Effector memory CD8-positive, alpha-beta T cell (primary cell): ENCODE measurements around the gene ZNF839.
"Not testable (repeated sequence)": the region's sequence is repeated elsewhere in the genome, so short reads cannot be mapped to it uniquely, and the experiment has no call there.

ENCODE experiments used
- ATAC-seq: fragments of 150-1000 bp; cut with Tn5 transposase; replicated peaks from 2 replicates; pipeline ENCODE4 v1.10.0; 2021; ENCODE audit warnings: mild to moderate bottlenecking, moderate library complexity
- DNase-seq, 3 experiments: peaks; one replicate each; pipeline ENCODE4 v3.0.0; 2021
- H3K27ac Mint-ChIP-seq, 2 donors: one replicate each; pipeline ENCODE4 v1.8.0; 2022; ENCODE audit warnings: mild to moderate bottlenecking in 2 of 2, mixed read lengths in 2 of 2, moderate library complexity in 2 of 2
- H3K27me3 Mint-ChIP-seq, 2 donors: one replicate each; pipeline ENCODE4 v1.8.0; 2022; ENCODE audit warnings: mixed read lengths in 2 of 2
- H3K36me3 Mint-ChIP-seq: one replicate; pipeline ENCODE4 v1.8.0; 2022; ENCODE audit warnings: mild to moderate bottlenecking, moderate library complexity, mixed read lengths; ENCODE audit not compliant: insufficient read depth
- H3K4me1 Mint-ChIP-seq, 2 donors: one replicate each; pipeline ENCODE4 v1.8.0; 2022; ENCODE audit warnings: low read depth in 2 of 2, mixed read lengths in 2 of 2
- H3K4me3 Mint-ChIP-seq, 2 donors: one replicate each; pipeline ENCODE4 v1.8.0; 2022; ENCODE audit warnings: mild to moderate bottlenecking in 2 of 2, mixed read lengths in 2 of 2, moderate library complexity in 2 of 2
- H3K9me3 Mint-ChIP-seq, 2 donors: one replicate each; pipeline ENCODE4 v1.8.0; 2022; ENCODE audit warnings: mixed read lengths in 2 of 2

ZNF839 gene

DNA sequence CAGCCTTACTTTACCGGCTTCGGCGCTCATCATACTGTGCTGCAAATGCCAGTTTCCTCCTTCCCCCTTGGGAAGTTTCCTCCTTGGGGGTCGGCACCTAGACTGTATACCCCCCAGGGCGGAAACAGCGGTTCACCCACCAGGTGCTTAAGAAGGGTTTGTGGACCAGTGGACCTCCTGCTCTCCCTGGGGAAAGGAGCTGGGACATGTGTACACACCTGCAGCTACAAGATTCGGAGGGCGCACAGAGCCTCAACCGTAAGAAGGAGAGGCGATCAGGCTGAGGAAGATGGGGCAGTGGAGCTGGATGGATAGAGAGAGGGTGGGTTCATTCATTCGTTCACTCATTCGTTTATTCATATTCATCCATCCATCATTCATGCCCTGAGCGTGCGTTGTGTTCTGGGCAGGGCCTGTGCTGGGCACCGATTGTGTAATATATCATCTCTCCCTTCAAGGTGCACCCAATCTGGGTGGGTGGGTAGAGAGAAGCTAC is 717 bp upstream of the ZNF839 start:
- DNase-seq (no peak), ATAC-seq (no peak)
- Mint-ChIP-seq H3K4me3 (peak overlapping the region; percentile 94 to 97), H3K27ac (peak overlapping the region; percentile 100), H3K27me3 (no peaks in the 10 kb centered on the region), H3K9me3 (peaks cover 0 to 4% of the 10 kb centered on the region in 2 donors), H3K36me3 (peaks cover 45% of the 10 kb centered on the region), H3K4me1 (peaks cover 36 to 43% of the 10 kb centered on the region in 2 donors)

DNA sequence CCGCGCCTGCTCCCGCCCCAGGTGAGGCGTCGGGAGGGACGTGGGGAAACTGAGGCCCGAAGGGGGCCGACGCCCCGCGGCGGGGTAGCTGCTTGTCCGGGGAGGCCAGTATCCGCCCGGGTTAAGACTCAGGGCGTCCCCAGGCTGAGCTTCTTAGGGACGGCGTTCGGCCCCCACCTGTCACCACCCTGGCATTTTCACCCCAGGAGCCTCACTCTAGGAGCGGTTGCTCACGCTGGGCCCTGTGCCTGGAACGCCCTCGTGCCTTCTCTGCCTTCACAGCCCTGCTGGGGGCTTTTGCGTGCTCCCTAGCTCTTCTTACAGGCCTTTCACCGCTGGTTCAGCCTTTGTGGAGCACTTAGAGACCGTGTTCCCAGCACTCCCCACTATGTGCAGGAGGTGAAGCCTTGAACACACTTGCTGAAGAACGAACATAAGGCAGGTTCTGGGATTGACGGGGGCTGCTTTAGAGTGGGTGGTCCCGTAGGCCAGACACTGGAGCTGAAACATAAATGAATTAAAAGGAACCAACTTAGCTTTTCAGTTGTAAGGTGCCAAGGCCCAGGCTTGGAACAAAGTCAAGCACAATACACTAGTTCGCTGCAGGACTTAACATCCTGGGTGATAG is 601 bp downstream of the ZNF839 start:
- Mint-ChIP-seq H3K27me3 (no peaks in the 10 kb centered on the region), H3K4me3 (peak overlapping the region; percentile 94 to 97), H3K36me3 (peaks cover 41% of the 10 kb centered on the region), H3K9me3 (peaks cover 0 to 4% of the 10 kb centered on the region in 2 donors), H3K4me1 (peaks cover 26 to 30% of the 10 kb centered on the region in 2 donors), H3K27ac (peak overlapping the region; percentile 100)
- DNase-seq (peak; percentile 32 to 46 (median 36)), ATAC-seq (peak; percentile 43)

DNA sequence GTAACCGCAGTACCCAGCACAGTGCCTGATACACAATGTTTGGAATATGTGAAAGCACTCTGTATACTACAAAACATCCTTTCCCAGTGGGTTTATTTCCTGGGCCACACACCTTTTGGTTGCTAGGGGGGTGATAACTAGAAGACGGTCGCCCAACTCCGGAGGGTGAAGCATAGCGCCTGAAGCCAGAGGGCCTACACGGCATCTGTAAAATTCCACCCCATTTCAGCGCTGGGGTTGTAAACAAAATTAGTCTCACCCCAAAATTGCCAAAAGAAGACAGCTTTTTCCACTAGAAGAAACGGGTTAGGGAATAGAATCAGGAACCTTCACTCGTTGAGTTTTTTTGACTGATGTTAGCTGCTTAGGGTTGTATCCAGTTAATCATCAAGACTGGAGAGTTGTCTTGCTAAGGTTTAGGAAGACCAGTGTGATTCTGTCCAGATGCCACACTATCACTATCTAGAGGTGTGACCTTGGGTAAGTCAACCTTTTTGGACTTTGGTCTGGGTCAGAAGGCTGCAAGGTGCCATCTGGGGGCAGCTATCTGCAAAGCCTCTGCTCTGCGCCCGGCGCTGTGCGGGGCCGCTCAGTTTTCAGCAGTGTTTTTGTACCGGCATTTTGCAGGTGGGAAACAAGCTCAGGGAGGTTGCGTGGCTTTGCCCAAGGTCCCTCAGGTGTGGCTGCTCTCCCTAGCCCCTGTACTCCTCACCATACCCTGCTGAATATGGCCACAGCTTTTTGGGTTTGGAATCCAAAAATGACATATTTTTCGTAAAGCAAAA is 1.3 kb downstream of the ZNF839 start:
- Mint-ChIP-seq H3K27me3 (no peaks in the 10 kb centered on the region), H3K36me3 (peaks cover 41% of the 10 kb centered on the region), H3K27ac (peak overlapping the region; percentile 100), H3K4me3 (peak overlapping the region; percentile 94 to 97), H3K4me1 (peaks cover 25 to 30% of the 10 kb centered on the region in 2 donors), H3K9me3 (peaks cover 0 to 4% of the 10 kb centered on the region in 2 donors)
- ATAC-seq (no peak), DNase-seq (no peak)

DNA sequence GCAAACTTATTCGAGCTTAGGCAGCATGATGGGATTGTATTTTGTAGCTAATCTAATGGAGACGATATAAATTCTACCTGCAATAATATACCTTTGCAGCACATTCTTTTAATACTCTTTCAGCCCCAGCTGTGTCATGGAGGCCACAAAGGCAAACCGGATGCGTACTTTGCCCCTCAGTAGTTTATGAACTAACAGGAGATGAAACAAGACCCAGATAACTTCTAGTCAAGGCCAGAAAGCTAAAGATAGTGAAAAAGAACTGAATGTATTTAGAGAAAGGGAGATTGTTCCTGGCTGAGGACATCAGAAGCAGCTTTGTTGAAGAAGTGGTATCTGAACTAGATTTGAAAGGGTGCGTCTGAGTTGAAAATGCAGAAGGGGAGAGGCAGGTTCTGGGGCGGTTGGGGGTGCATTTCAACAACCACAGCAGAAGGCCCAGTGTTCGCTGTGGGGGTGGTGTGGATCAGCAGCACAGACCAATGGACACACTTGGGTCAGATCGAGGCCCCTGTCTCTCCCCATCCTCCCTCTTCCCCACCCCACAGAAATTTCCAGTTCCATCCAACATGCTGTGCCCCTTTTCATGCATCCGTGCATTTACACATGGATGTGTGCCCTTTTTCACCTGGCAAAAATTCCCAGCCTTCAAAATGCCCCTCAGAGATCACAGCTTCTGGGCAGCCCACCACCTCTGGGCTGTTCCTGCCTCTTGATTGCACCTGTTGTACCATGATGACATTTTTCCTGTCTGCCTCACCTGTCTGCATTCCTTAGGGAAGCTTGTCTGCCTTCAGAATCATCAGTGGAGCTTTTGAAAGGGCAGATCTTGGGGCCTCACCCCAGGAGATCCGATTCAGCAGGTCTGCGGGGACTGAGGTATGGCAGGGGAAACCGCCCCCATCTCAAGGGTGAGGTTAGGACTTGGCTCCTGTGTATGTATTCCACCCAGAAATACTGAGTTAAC is 2.2 kb downstream of the ZNF839 start:
- Mint-ChIP-seq H3K27me3 (no peaks in the 10 kb centered on the region), H3K4me1 (peaks cover 23 to 26% of the 10 kb centered on the region in 2 donors), H3K36me3 (peaks cover 39% of the 10 kb centered on the region), H3K4me3 (no peak overlapping the region), H3K9me3 (peaks cover 0 to 4% of the 10 kb centered on the region in 2 donors), H3K27ac (peak overlapping the region; percentile 33 to 100)
- DNase-seq (no peak), ATAC-seq (no peak)

DNA sequence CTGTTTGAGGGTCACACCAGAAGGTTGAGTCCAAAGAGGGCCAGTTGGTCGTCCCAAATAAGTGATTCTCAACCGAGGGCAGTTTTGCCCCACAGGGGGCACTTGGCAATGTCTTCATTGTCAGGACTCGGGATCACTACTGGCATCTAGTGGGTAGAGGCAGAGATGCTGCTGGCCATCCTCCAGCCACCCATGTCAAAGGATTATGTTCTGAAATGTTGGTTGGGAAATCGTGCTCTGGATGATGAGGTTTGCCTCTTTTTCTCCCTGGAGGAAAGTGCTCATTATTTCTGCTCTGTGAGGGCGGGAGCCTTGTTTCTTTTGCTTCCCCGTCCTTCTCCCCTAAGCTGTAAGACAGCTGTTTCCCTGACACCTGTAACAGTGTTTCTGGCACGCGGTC is 3.6 kb downstream of the ZNF839 start:
- Mint-ChIP-seq H3K4me3 (no peak overlapping the region), H3K27ac (no peak overlapping the region)
- DNase-seq: no peak

DNA sequence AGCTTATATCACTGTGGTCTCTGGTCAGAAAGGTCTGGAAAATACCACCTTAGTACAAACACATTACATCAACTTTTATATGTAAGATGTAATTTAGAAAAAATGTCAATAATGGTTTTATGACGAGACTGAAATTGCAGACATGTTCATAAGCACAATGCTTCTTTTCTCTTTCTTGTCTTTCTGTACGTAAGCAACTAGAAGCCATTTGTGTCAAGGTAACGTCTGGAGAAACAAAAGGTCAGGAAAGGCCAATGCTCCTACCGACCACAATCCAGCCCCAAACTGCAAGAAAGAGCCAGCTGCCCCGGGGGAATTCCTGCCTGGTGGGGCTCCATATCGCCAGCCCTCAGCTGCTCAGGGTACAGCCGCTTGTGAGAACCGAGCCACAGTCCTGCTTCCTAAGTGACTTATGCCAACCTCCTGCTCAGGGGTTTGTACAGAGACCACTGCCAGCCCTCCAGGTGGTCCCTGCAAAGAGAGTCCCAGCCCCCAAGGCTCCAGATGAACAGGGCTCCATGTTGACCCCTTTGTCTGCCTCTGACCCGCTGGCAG is 6.3 kb downstream of the ZNF839 start:
- DNase-seq (no peak), ATAC-seq (no peak)
- H3K4me1 Mint-ChIP-seq: peaks cover 1 to 5% of the 10 kb centered on the region in 2 donors
- no peaks in the 10 kb centered on the region for H3K27me3 Mint-ChIP-seq
- peaks cover 12% of the 10 kb centered on the region for H3K36me3 Mint-ChIP-seq
- no peaks in the 10 kb centered on the region for H3K9me3 Mint-ChIP-seq
- H3K4me3 Mint-ChIP-seq: no peak overlapping the region
- H3K27ac Mint-ChIP-seq: peak overlapping the region in 1 of 2 donors; percentile 54

More for the DNA sequence above, 3.6 kb downstream of the ZNF839 start:
- H3K4me1 Mint-ChIP-seq: peaks cover 14% of the 10 kb centered on the region in 2 donors
- ATAC-seq: no peak
- no peaks in the 10 kb centered on the region for H3K27me3 Mint-ChIP-seq
- no peaks in the 10 kb centered on the region for H3K9me3 Mint-ChIP-seq
- peaks cover 27% of the 10 kb centered on the region for H3K36me3 Mint-ChIP-seq

DNA sequence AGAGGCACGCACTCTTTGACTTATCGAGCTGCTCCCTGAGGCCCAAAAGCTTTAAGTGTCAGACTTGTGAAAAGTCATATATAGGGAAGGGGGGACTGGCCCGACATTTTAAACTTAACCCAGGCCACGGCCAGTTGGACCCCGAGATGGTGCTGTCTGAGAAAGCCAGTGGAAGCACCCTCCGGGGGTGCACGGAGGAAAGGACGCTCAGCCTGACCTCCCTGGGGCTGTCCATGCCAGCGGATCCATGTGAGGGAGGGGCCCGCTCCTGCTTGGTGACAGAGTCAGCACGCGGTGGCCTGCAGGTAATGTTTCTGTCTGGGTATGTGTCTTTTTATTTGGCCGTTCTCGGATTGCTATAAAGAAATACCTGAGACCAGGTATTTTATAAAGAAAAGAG is 7.0 kb downstream of the ZNF839 start:
- peaks cover 13% of the 10 kb centered on the region for H3K36me3 Mint-ChIP-seq
- no peak for ATAC-seq
- no peak overlapping the region for H3K27ac Mint-ChIP-seq
- peaks cover under 1 to 5% of the 10 kb centered on the region in 2 donors for H3K4me1 Mint-ChIP-seq
- H3K27me3 Mint-ChIP-seq: no peaks in the 10 kb centered on the region
- no peak overlapping the region for H3K4me3 Mint-ChIP-seq
- no peak for DNase-seq
- H3K9me3 Mint-ChIP-seq: no peaks in the 10 kb centered on the region

DNA sequence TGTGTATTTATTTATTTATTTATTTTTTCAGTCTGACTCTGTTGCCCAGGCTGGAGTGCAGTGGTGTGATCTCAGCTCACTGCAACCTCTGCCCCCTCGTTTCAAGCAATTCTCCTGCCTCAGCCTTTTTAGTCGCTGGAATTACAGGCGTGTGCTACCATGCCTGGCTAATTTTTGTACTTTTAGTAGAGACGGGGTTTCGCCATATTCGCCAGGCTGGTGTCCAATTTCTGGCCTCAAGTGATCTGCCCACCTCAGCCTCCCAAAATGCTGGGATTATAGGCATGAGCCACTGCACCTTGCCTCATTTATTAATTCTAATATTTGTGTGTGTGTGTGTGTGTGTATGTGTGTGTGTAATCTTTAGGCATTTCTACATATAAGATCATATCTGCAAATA is 9.8 kb downstream of the ZNF839 start:
- not testable (repeated sequence) for H3K27me3 Mint-ChIP-seq, DNase-seq, ATAC-seq, H3K9me3 Mint-ChIP-seq, H3K4me1 Mint-ChIP-seq, H3K4me3 Mint-ChIP-seq, H3K27ac Mint-ChIP-seq
- H3K36me3 Mint-ChIP-seq: peaks cover 21% of the 10 kb centered on the region

DNA sequence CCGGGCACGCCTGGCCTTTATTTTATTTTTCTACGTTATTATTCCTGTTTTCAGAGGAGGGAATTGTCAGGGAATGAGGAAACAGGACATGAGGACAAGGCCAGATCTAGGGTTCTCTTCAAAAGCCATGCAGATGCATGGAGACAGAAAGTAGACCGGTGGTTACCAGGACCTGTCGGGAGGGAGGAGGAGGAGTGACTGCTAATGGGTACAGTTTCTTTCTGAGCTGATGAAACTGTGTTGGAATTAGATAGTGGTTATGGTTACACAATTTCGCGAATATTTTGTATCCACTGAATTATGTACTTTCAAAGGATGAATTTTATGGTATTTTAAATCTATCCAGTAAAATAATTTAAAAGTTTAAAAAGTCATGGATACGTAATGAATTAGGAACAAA is 11.3 kb downstream of the ZNF839 start:
- Mint-ChIP-seq H3K9me3 (no peaks in the 10 kb centered on the region), H3K27ac (peak overlapping the region in 1 of 2 donors; percentile 77), H3K27me3 (no peaks in the 10 kb centered on the region), H3K4me1 (peaks cover 0 to 5% of the 10 kb centered on the region in 2 donors), H3K36me3 (peaks cover 24% of the 10 kb centered on the region), H3K4me3 (no peak overlapping the region)
- DNase-seq: no peak
- ATAC-seq: no peak

DNA sequence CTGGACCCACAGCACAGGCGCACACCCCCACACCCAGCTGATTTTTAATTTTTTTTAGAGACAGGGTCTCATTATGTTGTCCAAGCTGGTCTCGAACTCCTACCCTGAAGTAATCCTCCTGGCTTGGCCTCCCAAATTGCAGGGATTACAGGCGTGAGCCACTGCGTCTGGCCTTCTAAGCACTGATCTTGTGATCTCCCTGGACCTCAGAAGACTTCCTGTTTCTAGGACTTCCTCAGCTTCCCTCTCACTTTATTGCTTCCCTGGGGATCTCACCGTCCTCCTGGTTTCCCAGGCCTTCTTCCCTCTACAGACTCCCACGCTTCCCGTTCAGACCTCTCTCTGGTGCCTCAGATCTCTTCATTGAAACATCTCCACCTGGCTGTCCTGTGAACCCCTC is 13.8 kb downstream of the ZNF839 start:
- peaks cover 29% of the 10 kb centered on the region for H3K36me3 Mint-ChIP-seq
- ATAC-seq: no peak
- H3K4me1 Mint-ChIP-seq: peaks cover 0 to 8% of the 10 kb centered on the region in 2 donors
- H3K27me3 Mint-ChIP-seq: no peaks in the 10 kb centered on the region
- H3K4me3 Mint-ChIP-seq: no peak overlapping the region
- DNase-seq: no peak
- no peaks in the 10 kb centered on the region for H3K9me3 Mint-ChIP-seq
- H3K27ac Mint-ChIP-seq: no peak overlapping the region

DNA sequence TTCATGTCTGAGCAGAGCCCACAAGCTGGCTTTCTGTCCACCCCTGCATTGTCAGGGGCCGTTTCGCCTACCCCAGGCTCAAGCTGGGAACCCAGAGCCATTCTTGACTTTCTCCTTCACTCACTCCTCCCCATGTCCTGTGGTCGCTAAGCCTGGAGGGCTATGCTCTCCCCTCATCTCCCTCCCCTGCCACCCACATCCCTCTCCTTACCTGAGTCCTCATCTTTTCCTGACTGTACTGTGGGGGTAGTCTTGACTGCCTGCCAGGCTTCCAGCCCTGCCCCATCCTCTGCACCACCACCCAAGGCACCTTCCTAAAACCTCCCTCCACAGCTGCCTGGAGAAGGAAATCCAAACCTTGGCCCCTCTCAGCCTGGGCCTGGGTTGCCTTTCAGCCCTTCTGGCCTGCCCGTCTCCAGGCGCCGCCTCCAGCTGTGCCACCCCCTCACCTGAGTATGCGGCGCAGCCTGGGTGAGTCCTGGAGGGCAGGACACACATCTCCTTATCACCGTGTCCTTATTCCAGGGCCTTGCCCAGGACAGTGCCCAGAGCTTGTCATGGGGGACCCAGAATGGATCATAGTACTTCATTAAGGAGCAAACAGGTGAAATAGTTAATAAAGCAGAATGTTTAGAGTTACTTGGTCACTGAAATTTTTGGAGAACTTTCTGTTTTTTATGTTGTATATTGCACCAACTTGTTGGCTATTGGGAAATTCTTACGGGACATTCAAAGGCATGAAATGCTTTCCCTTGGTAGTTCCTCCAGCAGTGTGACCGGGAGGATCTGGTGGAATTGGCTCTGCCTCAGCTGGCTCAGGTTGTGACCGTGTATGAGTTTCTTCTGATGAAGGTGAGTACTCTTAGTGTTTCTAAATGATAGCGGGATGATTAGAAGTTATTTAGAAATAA is 14.5 kb downstream of the ZNF839 start:
- Mint-ChIP-seq H3K4me1 (peaks cover 0 to 4% of the 10 kb centered on the region in 2 donors), H3K4me3 (no peak overlapping the region), H3K36me3 (peaks cover 32% of the 10 kb centered on the region), H3K27me3 (no peaks in the 10 kb centered on the region), H3K9me3 (no peaks in the 10 kb centered on the region), H3K27ac (no peak overlapping the region)
- ATAC-seq: no peak
- no peak for DNase-seq

DNA sequence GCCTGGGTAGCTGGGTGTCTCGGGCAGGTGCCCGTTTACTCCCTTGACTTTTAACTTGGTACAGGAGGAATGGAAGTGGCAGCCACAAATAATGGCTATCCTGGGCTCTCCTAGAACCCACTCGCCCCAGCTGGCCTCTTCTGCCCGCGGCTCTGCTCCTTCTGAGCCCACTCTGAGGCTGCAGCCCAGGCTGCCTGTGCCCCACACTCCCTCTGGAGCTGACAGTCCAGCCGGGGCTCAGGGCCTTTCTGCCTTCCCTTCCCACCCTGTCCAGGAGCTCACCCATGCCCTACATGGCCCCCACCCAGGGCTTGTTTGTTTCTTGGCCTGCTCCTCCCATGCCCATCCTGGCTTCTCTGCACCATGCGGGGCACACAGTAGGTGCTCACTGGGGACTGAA is 15.6 kb downstream of the ZNF839 start:
- DNase-seq: no peak
- no peak for ATAC-seq
- no peak overlapping the region for H3K27ac Mint-ChIP-seq

More for the DNA sequence above, 15.6 kb downstream of the ZNF839 start:
- Mint-ChIP-seq H3K4me1 (peaks cover 0 to 4% of the 10 kb centered on the region in 2 donors), H3K27me3 (no peaks in the 10 kb centered on the region), H3K36me3 (peaks cover 32% of the 10 kb centered on the region), H3K9me3 (no peaks in the 10 kb centered on the region), H3K4me3 (no peak overlapping the region)
